Measurements from ENCODE around the gene SMAD5. TPM values are rescaled to one million over a fixed set of nuclear protein-coding genes. Genes with fewer than 3 reads are reported as not detected.

SMAD5 gene
- total and polyA plus RNA-seq, 2 of the 4 experiments (the other 2 are of a cell fraction), result 37.4 to 101 TPM

DNA sequence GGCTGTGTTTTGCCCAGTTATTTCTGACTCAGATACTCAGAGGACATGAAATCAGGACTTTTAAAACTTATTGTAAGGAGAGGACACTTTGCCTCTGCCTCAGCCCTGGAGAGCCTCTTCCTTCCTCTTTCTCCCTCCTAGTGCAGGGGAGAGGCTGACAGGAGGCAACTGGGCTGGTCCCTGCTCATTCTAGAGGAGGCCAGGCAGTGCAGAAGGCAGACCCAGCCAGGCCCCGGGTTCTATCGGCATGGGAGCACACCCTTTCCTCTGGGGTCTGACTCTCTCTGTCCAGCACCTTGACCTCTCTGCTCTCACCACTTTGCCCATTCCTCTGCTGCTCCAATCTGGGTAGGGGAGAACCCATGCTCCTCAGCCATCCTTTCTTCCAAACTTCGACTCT is 76.3 kb downstream of the SMAD5 start:
- Histone ChIP-seq H3K36me3 (ENCODE audit: control insufficient read depth, insufficient read depth, low read length) (no peaks in the 10 kb centered on the region), H3K4me2 (ENCODE audit: low read depth, low read length) (no peak overlapping the region), H3K4ac (ENCODE audit: low read depth, low read length) (no peak overlapping the region), H2BK120ac (ENCODE audit: low read depth, low read length) (no peak overlapping the region), H2BK5ac (ENCODE audit: low read depth, low read length, poor library complexity, severe bottlenecking) (no peak overlapping the region), H2AFZ (replicated peaks; ENCODE audit: low read length, poor library complexity) (no peak overlapping the region), H3K18ac (ENCODE audit: low read depth, low read length) (no peak overlapping the region), H3K9me1 (ENCODE audit: insufficient read depth, low read length) (no peaks in the 10 kb centered on the region), H3K4me1 (ENCODE audit: control insufficient read depth, insufficient read depth, low read length) (no peaks in the 10 kb centered on the region), H2BK20ac (ENCODE audit: low read depth, low read length) (no peak overlapping the region), H3K27ac (ENCODE audit: insufficient read depth, low read length) (no peak overlapping the region), H4K5ac (ENCODE audit: low read depth, low read length) (no peak overlapping the region), H2AK5ac (ENCODE audit: low read depth, low read length) (no peak overlapping the region), H3K56ac (ENCODE audit: extremely low read depth, insufficient read depth, low read length) (no peak overlapping the region), H2BK15ac (ENCODE audit: low read depth, low read length) (no peak overlapping the region), H3K4me3 (ENCODE audit: insufficient read depth, low read depth, low read length) (no peak overlapping the region), H4K20me1 (ENCODE audit: insufficient read depth, low read length) (peaks cover 3% of the 10 kb centered on the region; the same call in 1 of the 2 replicates), H3K27me3 (ENCODE audit: control insufficient read depth, insufficient read depth, low read length) (peaks cover 33% of the 10 kb centered on the region), H3K9me3 (ENCODE audit: control insufficient read depth, insufficient read depth, low read length) (no peaks in the 10 kb centered on the region; the same call in 1 of the 2 replicates), H3K23ac (ENCODE audit: low read depth, low read length) (no peak overlapping the region), H4K8ac (ENCODE audit: low read depth in 2 of 2, low read length in 2 of 2) (no peak overlapping the region), H2AK9ac (replicated peaks; ENCODE audit: low read depth, low read length, poor library complexity) (no peak overlapping the region), H4K91ac (ENCODE audit: insufficient read depth, low read depth, low read length) (no peak overlapping the region), H3K14ac (replicated peaks; ENCODE audit: low read depth, low read length) (no peak overlapping the region), H3K79me1 (ENCODE audit: low read depth in 1 of 2, low read length in 2 of 2) (no peaks in the 10 kb centered on the region), H3K9ac (ENCODE audit: low read depth, low read length) (no peak overlapping the region)
- BruUV-seq (replicated peaks), result no TSS peak
- TF ChIP-seq, protein P1, sequence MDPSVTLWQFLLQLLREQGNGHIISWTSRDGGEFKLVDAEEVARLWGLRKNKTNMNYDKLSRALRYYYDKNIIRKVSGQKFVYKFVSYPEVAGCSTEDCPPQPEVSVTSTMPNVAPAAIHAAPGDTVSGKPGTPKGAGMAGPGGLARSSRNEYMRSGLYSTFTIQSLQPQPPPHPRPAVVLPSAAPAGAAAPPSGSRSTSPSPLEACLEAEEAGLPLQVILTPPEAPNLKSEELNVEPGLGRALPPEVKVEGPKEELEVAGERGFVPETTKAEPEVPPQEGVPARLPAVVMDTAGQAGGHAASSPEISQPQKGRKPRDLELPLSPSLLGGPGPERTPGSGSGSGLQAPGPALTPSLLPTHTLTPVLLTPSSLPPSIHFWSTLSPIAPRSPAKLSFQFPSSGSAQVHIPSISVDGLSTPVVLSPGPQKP (IDR thresholded peaks at IDR 0.05; ENCODE audit: borderline replicate concordance, low read depth, low read length), result no peak
- TF ChIP-seq BHLHE40 (IDR thresholded peaks at IDR 0.05; ENCODE audit: low read depth, low read length) (no peak), NFE2L2 (IDR thresholded peaks at IDR 0.05; ENCODE audit: low read depth, low read length) (no peak), MAZ (IDR thresholded peaks at IDR 0.05; ENCODE audit: borderline replicate concordance, low read depth, low read length) (no peak), POLR2A (IDR thresholded peaks at IDR 0.05; ENCODE audit: low read depth, low read length) (no peak), RCOR1 (IDR thresholded peaks at IDR 0.05; ENCODE audit: insufficient replicate concordance, low read length) (no peak), RAD21 (IDR thresholded peaks at IDR 0.05; ENCODE audit: low read length) (no peak), MAFK (IDR thresholded peaks at IDR 0.05; ENCODE audit: low read depth, low read length) (no peak), RFX5 (IDR thresholded peaks at IDR 0.05; ENCODE audit: low read depth, low read length) (no peak)
- TF ChIP-seq, protein P2, sequence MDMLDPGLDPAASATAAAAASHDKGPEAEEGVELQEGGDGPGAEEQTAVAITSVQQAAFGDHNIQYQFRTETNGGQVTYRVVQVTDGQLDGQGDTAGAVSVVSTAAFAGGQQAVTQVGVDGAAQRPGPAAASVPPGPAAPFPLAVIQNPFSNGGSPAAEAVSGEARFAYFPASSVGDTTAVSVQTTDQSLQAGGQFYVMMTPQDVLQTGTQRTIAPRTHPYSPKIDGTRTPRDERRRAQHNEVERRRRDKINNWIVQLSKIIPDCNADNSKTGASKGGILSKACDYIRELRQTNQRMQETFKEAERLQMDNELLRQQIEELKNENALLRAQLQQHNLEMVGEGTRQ (IDR thresholded peaks at IDR 0.05; ENCODE audit: low read depth, low read length), result no peak
- TF ChIP-seq, protein P3, sequence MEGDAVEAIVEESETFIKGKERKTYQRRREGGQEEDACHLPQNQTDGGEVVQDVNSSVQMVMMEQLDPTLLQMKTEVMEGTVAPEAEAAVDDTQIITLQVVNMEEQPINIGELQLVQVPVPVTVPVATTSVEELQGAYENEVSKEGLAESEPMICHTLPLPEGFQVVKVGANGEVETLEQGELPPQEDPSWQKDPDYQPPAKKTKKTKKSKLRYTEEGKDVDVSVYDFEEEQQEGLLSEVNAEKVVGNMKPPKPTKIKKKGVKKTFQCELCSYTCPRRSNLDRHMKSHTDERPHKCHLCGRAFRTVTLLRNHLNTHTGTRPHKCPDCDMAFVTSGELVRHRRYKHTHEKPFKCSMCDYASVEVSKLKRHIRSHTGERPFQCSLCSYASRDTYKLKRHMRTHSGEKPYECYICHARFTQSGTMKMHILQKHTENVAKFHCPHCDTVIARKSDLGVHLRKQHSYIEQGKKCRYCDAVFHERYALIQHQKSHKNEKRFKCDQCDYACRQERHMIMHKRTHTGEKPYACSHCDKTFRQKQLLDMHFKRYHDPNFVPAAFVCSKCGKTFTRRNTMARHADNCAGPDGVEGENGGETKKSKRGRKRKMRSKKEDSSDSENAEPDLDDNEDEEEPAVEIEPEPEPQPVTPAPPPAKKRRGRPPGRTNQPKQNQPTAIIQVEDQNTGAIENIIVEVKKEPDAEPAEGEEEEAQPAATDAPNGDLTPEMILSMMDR (conservative IDR thresholded peaks at IDR 0.05; ENCODE audit: low read depth, low read length), result no peak
- dilution Hi-C loops (cut with HindIII; ENCODE audit: low sequenced_read_pairs, unreplicated experiment) (no loop called here), in situ Hi-C loops (cut with MboI; ENCODE audit: low sequenced_read_pairs) (loop anchor here (25.0 kb wide), 1 partner anchor 647 kb away; no protein-coding TSS in a partner anchor), intact Hi-C loops (cut with micrococcal nuclease) (no loop called here)
- no peak for DNase-seq
- ChIA-PET CTCF (no interaction called here), POLR2A (ENCODE audit: unreplicated experiment) (no interaction called here)
- 70% methylated on average over 2 of the region's 3 CpGs; no CpG with 5 or more reads in 1 of the 2 experiments for WGBS, 2 experiments (ENCODE audit: extremely low coverage in 2 of 2, insufficient read length in 1 of 2)
- no peak for ATAC-seq (ENCODE audit: low read depth)
